Measurements from ENCODE around the gene FES.

Gene FES

DNA sequence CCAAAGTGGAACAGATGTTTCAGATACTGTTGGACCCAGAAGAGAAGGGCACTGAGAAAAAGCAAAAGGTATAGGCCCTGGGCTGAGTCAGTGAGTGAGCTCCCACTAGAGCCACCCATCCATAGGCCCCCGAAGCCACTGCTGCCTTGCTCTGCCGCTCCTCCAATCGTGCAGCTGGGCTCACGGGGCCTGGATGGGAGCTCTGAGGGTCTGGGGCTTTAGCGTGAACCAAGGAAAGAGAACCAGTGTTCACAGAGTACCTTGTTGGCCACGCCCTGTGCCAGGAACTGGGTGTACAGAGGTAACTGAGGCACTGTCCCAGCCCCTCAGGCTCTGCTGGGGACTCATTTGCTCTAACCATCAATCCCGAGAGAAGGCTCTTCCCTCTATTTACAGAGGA, 55.5 kb downstream of the FES start:
- DNase-seq (no peak), ATAC-seq (replicated peaks) (no peak)
- Mint-ChIP-seq H3K9me3 (no peaks in the 10 kb centered on the region), H3K27me3 (no peaks in the 10 kb centered on the region), H3K36me3 (peaks cover 37 to 43% of the 10 kb centered on the region in 2 donors), H3K4me1 (peaks cover 11 to 24% of the 10 kb centered on the region in 2 donors), H3K27ac (peak overlapping the region; percentile 47), H3K4me3 (no peak overlapping the region)

DNA sequence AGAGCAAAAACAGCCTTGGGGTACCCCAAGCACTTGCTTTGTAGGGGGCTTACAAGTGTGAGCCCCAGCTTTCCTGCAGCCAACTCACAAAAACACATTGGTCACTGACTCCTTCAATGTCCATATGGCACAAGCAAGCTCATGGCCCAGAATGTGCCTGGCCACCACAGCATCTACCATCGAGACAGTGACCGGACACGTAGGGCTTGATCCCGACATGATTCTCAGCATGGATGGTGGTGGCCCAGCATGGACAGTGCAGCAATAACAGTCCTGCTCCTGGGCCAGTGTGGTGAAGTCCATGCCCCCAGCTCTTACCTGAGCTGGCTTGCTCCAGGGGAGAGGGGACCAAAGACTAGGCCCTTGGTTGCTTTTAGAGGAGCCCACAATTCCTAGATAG, 56.7 kb downstream of the FES start:
- ATAC-seq (replicated peaks) = no peak
- Mint-ChIP-seq H3K27ac (no peak overlapping the region), H3K36me3 (peaks cover 40 to 43% of the 10 kb centered on the region in 2 donors), H3K9me3 (no peaks in the 10 kb centered on the region), H3K27me3 (no peaks in the 10 kb centered on the region), H3K4me1 (peaks cover 6 to 11% of the 10 kb centered on the region in 2 donors), H3K4me3 (no peak overlapping the region)
- no peak for DNase-seq

DNA sequence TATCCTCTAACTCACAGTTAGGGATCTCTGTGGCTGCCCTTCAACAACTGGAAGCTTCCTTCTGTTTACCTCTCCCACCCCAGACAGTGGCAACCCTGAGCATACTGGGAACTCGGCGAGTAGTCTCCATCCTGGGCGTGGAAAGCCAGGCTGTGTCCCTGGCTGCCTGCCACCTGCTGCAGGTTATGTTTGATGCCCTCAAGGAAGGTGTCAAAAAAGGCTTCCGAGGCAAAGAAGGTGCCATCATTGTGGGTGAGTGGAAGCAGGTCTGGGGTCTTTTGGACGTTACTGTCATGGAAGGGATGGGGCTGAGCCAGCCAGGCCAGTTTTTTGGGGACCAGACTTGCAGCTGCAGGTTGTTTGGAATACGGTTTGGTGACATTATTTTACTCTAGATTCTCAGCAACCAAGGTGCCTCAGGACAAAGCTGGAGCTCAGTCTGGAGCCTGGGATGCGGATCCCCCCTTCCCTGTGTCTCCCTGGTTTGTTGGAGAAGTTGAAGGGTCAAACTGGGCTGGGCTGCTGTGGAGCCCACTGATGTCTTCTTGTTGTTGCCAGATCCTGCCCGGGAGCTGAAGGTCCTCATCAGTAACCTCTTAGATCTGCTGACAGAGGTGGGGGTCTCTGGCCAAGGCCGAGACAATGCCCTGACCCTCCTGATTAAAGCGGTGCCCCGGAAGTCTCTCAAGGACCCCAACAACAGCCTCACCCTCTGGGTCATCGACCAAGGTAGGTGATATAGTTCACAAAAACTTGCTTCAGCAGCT, 58.2 kb downstream of the FES start:
- no peak overlapping the region for H3K27ac Mint-ChIP-seq
- DNase-seq (no peak), ATAC-seq (replicated peaks) (no peak)
- no peaks in the 10 kb centered on the region for H3K27me3 Mint-ChIP-seq
- peaks cover 39 to 48% of the 10 kb centered on the region in 2 donors for H3K36me3 Mint-ChIP-seq
- H3K9me3 Mint-ChIP-seq = no peaks in the 10 kb centered on the region
- H3K4me1 Mint-ChIP-seq = no peaks in the 10 kb centered on the region
- H3K4me3 Mint-ChIP-seq = no peak overlapping the region

DNA sequence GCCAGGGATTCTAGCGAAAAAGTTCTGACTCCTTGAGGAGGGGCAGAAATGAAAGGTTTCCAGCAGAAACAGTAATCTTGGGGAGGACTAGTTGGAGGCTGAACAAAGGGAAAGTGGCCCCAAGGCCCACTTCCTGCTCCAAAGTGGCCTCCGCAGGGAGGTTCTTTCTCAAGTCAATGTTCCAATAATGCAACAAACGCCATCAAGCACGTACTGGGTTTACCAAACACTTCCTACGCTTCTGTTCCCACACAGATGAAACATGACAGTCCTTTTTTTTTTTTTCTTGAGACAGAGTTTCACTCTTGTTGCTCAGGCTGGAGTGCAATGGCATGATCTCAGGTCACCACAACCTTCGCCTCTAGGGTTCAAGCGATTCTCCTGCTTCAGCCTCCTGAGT, 60.8 kb downstream of the FES start:
- no peak for ATAC-seq (replicated peaks)
- no peak for DNase-seq
- Mint-ChIP-seq H3K27ac (no peak overlapping the region), H3K4me3 (no peak overlapping the region), H3K4me1 (peaks cover 0 to 6% of the 10 kb centered on the region in 2 donors), H3K36me3 (peaks cover 47 to 57% of the 10 kb centered on the region in 2 donors), H3K27me3 (no peaks in the 10 kb centered on the region), H3K9me3 (no peaks in the 10 kb centered on the region)
